Smooth muscle cell (in vitro differentiated cells): ENCODE data around the gene WDR59. TPM values are rescaled to one million over a fixed set of nuclear protein-coding genes. Genes with fewer than 3 reads are reported as not detected.

Source experiments
- DNase-seq: peaks from one replicate; lab custom pipeline; 2025; ENCODE audit not compliant: unreplicated experiment; lab: John Stamatoyannopoulos, UW
- H2AFZ ChIP-seq: fragments of 200-600 bp; sonication (generic); 2 replicates; pipeline ENCODE4 v1.6.0; 2016; ENCODE audit warnings: antibody characterized with exemption, low read depth, mild to moderate bottlenecking
- H3F3A ChIP-seq: fragments of 200-600 bp; sonication (generic); 2 replicates; pipeline ENCODE4 v1.6.0; 2017; ENCODE audit warnings: antibody characterized with exemption, low read depth
- H3K27ac ChIP-seq: fragments of 200-600 bp; sonication (generic); 2 replicates; pipeline ENCODE4 v1.5.1; 2016; ENCODE audit warnings: low read depth, mild to moderate bottlenecking
- H3K27me3 ChIP-seq: fragments of 200-600 bp; sonication (generic); 2 replicates; pipeline ENCODE4 v1.6.1; 2016; ENCODE audit warnings: low read depth, mild to moderate bottlenecking
- H3K36me3 ChIP-seq: fragments of 200-600 bp; sonication (generic); 2 replicates; pipeline ENCODE4 v1.5.1; 2016; ENCODE audit warnings: low read depth
- H3K4me1 ChIP-seq: fragments of 200-600 bp; sonication (generic); 2 replicates; pipeline ENCODE4 v1.5.1; 2016; ENCODE audit warnings: low read depth
- H3K4me2 ChIP-seq: fragments of 200-600 bp; sonication (generic); 2 replicates; pipeline ENCODE4 v1.6.0; 2016; ENCODE audit warnings: mild to moderate bottlenecking
- H3K4me3 ChIP-seq: fragments of 200-600 bp; sonication (generic); 2 replicates; pipeline ENCODE4 v1.5.1; 2016; ENCODE audit warnings: mild to moderate bottlenecking
- H3K79me2 ChIP-seq: fragments of 200-600 bp; sonication (generic); 2 replicates; pipeline ENCODE4 v1.6.0; 2016; ENCODE audit warnings: low read depth, mild to moderate bottlenecking
- H3K9ac ChIP-seq: fragments of 200-600 bp; sonication (generic); 2 replicates; pipeline ENCODE4 v1.6.0; 2016; ENCODE audit warnings: low read depth
- H3K9me3 ChIP-seq: fragments of 200-600 bp; sonication (generic); replicated peaks from 2 replicates; pipeline ENCODE4 v1.5.1; 2016; ENCODE audit warnings: low read depth
- H4K20me1 ChIP-seq: fragments of 200-600 bp; sonication (generic); 2 replicates; pipeline ENCODE4 v1.6.0; 2016; ENCODE audit warnings: low read depth
- WGBS: methylation state at CpG from one replicate; pipeline ENCODE4 v1.1.7; 2016; ENCODE audit warnings: low lambda C conversion rate; 5-methylcytosine and 5-hydroxymethylcytosine counted together
- polyA plus RNA-seq: library from polyadenylated mRNA; unstranded; fragments of >200 nt; fragmentation: Nextera tagmentation; extraction: Ambion mirVana; gene quantifications from 2 replicates; pipeline ENCODE4 v1.2.1, GENCODE V29; 2016
- total RNA-seq: library from RNA; depleted of rRNA; stranded (reverse); fragments of >200 nt; gene quantifications from 2 replicates; pipeline ENCODE4 v1.2.3, GENCODE V29; 2014
- TF ChIP-seq, protein P1 (sequence below): fragments of 200-600 bp; sonication (generic); IDR thresholded peaks from 2 replicates; pipeline ENCODE4 v1.5.1; 2017; ENCODE audit warnings: borderline replicate concordance, mild to moderate bottlenecking, antibody characterized with exemption; ENCODE audit not compliant: insufficient read depth, poor library complexity, severe bottlenecking

The WDR59 gene
- total and polyA plus RNA-seq, 2 experiments from 2014 or later = 14.3 to 19.2 TPM

DNA sequence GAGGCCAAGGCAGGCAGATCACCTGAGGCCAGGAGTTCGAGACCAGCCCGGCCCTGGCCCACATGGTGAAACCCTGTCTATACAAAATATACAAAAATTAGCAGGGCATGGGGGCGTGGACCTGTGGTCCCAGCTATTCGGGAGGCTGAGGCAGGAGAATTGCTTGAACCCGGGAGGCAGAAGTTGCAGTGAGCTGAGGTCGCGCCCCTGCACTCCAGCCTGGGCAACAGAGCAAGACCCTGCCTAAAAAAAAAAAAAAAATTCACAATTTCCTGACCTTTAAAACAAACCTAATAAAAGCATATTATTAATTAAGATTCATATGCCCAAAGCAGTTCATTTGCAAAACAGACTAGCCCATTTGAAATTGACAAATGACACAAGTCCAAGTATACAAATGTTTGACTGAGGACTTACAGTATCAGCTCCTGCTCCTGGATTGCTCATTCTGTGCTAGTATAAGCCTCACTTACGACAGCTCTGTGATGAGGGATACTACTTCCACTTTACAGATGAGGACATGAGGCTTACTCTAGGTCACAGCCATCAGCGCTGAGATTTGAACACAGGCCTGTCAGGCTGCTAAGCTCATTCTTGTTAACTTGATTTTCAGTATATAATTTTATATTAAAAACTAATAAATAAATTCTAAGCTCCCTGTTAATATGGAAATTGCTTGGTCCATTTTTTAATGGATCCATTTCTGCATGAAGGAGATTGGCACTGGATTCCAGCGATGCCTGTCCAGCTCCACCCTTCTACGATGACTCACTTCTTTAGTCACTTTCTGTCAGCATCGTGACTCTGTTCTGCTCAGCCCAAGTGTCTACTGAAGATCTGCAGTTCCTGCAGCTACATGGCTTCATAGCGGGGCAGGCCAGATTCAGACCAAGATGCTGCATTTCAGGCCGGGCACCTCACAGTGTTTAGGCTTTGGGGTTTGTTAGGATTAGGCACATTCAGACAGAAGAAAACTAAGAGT lies 88.2 kb downstream of the WDR59 start:
- no peak overlapping the region for H2AFZ ChIP-seq
- no peaks in the 10 kb centered on the region for H3K4me1 ChIP-seq
- no peaks in the 10 kb centered on the region for H3K27me3 ChIP-seq
- H3K9ac ChIP-seq = no peak overlapping the region
- no peaks in the 10 kb centered on the region for H3K9me3 ChIP-seq
- DNase-seq = no peak
- no peaks in the 10 kb centered on the region for H3K79me2 ChIP-seq
- TF ChIP-seq, protein P1, sequence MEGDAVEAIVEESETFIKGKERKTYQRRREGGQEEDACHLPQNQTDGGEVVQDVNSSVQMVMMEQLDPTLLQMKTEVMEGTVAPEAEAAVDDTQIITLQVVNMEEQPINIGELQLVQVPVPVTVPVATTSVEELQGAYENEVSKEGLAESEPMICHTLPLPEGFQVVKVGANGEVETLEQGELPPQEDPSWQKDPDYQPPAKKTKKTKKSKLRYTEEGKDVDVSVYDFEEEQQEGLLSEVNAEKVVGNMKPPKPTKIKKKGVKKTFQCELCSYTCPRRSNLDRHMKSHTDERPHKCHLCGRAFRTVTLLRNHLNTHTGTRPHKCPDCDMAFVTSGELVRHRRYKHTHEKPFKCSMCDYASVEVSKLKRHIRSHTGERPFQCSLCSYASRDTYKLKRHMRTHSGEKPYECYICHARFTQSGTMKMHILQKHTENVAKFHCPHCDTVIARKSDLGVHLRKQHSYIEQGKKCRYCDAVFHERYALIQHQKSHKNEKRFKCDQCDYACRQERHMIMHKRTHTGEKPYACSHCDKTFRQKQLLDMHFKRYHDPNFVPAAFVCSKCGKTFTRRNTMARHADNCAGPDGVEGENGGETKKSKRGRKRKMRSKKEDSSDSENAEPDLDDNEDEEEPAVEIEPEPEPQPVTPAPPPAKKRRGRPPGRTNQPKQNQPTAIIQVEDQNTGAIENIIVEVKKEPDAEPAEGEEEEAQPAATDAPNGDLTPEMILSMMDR = no peak
- H3F3A ChIP-seq = no peaks in the 10 kb centered on the region
- no peaks in the 10 kb centered on the region for H3K36me3 ChIP-seq
- no peak overlapping the region for H3K4me3 ChIP-seq
- no peak overlapping the region for H3K27ac ChIP-seq
- H4K20me1 ChIP-seq = no peaks in the 10 kb centered on the region
- H3K4me2 ChIP-seq = no peak overlapping the region
- 78% methylated on average over 14 of the region's 14 CpGs for WGBS

DNA sequence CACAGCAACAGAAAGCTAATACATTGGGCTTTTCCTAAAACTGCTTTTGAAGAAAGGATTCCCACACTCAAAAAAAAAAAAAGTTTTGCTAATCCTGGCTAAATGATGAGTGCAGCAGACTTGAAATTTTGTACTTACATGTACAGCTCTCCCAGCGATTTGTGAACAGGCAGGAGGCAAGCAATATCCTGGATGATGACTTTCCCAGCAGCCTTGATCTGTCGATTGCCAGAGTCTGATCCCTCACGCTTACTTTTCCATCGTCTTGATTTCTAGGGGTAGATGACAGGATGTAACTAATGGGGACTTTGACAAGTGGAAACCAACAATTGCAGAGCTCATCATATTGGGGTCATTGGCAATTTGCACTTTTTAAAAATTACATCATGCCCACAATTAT lies 91.4 kb downstream of the WDR59 start:
- Histone ChIP-seq H3K4me2 (no peak overlapping the region), H3K9me3 (no peaks in the 10 kb centered on the region), H3K4me1 (no peaks in the 10 kb centered on the region), H4K20me1 (no peaks in the 10 kb centered on the region), H3K4me3 (no peak overlapping the region), H3K36me3 (peaks cover 4% of the 10 kb centered on the region), H3K27ac (no peak overlapping the region), H3K9ac (no peak overlapping the region), H2AFZ (no peak overlapping the region), H3F3A (no peaks in the 10 kb centered on the region), H3K27me3 (no peaks in the 10 kb centered on the region), H3K79me2 (no peaks in the 10 kb centered on the region)
- no peak for DNase-seq
- TF ChIP-seq, protein P1 = no peak
- 94% methylated on average over 4 of the region's 4 CpGs for WGBS

GRCh38 chr16:74892574-74893461 lies 92.1 kb downstream of the WDR59 start:
- DNase-seq = no peak
- no peaks in the 10 kb centered on the region for H3K9me3 ChIP-seq
- H3K36me3 ChIP-seq = peaks cover 4% of the 10 kb centered on the region
- no peaks in the 10 kb centered on the region for H3K79me2 ChIP-seq
- H3K9ac ChIP-seq = no peak overlapping the region
- 92% methylated on average over 8 of the region's 8 CpGs for whole genome bisulfite sequencing
- no peak overlapping the region for H3K4me2 ChIP-seq
- TF ChIP-seq, protein P1 = no peak
- H3K27me3 ChIP-seq = no peaks in the 10 kb centered on the region
- no peak overlapping the region for H3K27ac ChIP-seq
- no peaks in the 10 kb centered on the region for H3F3A ChIP-seq
- H4K20me1 ChIP-seq = no peaks in the 10 kb centered on the region
- no peaks in the 10 kb centered on the region for H3K4me1 ChIP-seq
- no peak overlapping the region for H3K4me3 ChIP-seq
- H2AFZ ChIP-seq = no peak overlapping the region
